GM10248 (cell line): Measurements from ENCODE around the gene NIN.
A peak's percentile ranks its signal among the peaks of the same experiment; 100 is the strongest.

Experiments
- CTCF ChIA-PET: fragments of 300-600 bp; sonication (Branson Sonifier 250); formaldehyde crosslinking; extraction: SDS; loops from one replicate; lab custom pipeline; 2021; ENCODE audit warnings: antibody characterized with exemption; lab: Yijun Ruan, JAX
- POLR2A ChIA-PET: fragments of 350-650 bp; sonication (Branson Sonifier 250); formaldehyde crosslinking; extraction: SDS; loops from one replicate; lab custom pipeline; 2020; ENCODE audit warnings: antibody characterized with exemption; lab: Yijun Ruan, JAX
- DNase-seq: peaks from one replicate; pipeline ENCODE4 v3.0.0; 2012; ENCODE audit errors: extremely low spot score
- CTCF ChIP-seq: IDR thresholded peaks from 2 replicates; pipeline ENCODE4 v1.5.1; 2012; ENCODE audit warnings: mild to moderate bottlenecking, low read depth; ENCODE audit errors: extremely low read depth, missing control alignments, control extremely low read depth

Gene NIN

GRCh38 chr14:50830932-50831725 is at the start of gene NIN:
Gene NIN, minus strand, starts transcription at chr14:50831162. Its CDS starts 9,106 bp downstream, at chr14:50822056.
- TF ChIP-seq CTCF, result no peak
- ChIA-PET CTCF (interaction anchor here (1.0 to 5.9 kb wide), 3 partner anchors 9 to 29 kb away, joined by 5 to 41 read pairs (median 9); no protein-coding TSS in a partner anchor), POLR2A (interaction anchor here (1.0 to 1.9 kb wide), 2 partner anchors 9 to 27 kb away, joined by 3 to 6 read pairs; no protein-coding TSS in a partner anchor)
- DNase-seq, result peak; percentile 89

GRCh38 chr14:50875359-50876070 is 44.6 kb upstream of the NIN start:
- ChIA-PET CTCF (interaction anchor here (0.8 to 6.3 kb wide), 7 partner anchors 10 to 19 kb away, joined by 3 to 47 read pairs (median 4); no protein-coding TSS in a partner anchor), POLR2A (interaction anchor here (0.8 kb wide), 1 partner anchor 1108 kb away, joined by 5 read pairs; no protein-coding TSS in a partner anchor)
- DNase-seq, result peak; percentile 78
- no peak for TF ChIP-seq CTCF

- DNase-seq, result no peak
- no peak for TF ChIP-seq CTCF
- CTCF ChIA-PET, result interaction anchor here (0.9 to 6.3 kb wide), 4 partner anchors 9 to 17 kb away, joined by 3 to 47 read pairs (median 8); no protein-coding TSS in a partner anchor
- POLR2A ChIA-PET, result interaction anchor here (0.8 kb wide), 1 partner anchor 1107 kb away, joined by 5 read pairs; no protein-coding TSS in a partner anchor
Observed at GRCh38 chr14:50874757-50875156, 43.8 kb upstream of the NIN start.

GRCh38 chr14:50871914-50872732 is 41.2 kb upstream of the NIN start, which contains the start of gene ABHD12B:
Gene ABHD12B, plus strand, starts transcription at chr14:50872053. Its CDS starts 122 bp downstream, at chr14:50872175.
- ChIA-PET CTCF (interaction anchor here (3.3 kb wide), 1 partner anchor 12 kb away, joined by 35 read pairs; no protein-coding TSS in a partner anchor), POLR2A (no interaction called here)
- no peak for TF ChIP-seq CTCF
- DNase-seq, result no peak

GRCh38 chr14:50871228-50871627 is 40.3 kb upstream of the NIN start:
- ChIA-PET CTCF (interaction anchor here (1.0 to 3.3 kb wide), 2 partner anchors 8 to 11 kb away, joined by 3 to 35 read pairs; no protein-coding TSS in a partner anchor), POLR2A (no interaction called here)
- no peak for TF ChIP-seq CTCF
- no peak for DNase-seq
